Measurements from ENCODE around the gene CUL5.

- TF ChIP-seq CTCF (conservative IDR thresholded peaks at IDR 0.05), result no peak
- no peak for TF ChIP-seq ZFX (IDR thresholded peaks at IDR 0.05)
Measured at GRCh38 chr11:108147150-108147549, 138.5 kb downstream of the CUL5 start.
